A673 (cell line): Measurements from ENCODE around the gene AGMO.

Source experiments
- CTCF ChIP-seq: fragments of 300-800, 200-600 bp; sonication (generic); conservative IDR thresholded peaks from 2 replicates; pipeline ENCODE4 v1.5.1; 2017; ENCODE audit warnings: low read depth, mild to moderate bottlenecking, antibody characterized with exemption, low read length, moderate library complexity, mixed read lengths
- EZH2 ChIP-seq: fragments of 200-600 bp; sonication (generic); IDR thresholded peaks from 2 replicates; pipeline ENCODE4 v1.6.1; 2017; ENCODE audit warnings: borderline replicate concordance, low read depth, mild to moderate bottlenecking, mixed read lengths, antibody characterized with exemption, low read length; ENCODE audit not compliant: poor library complexity, severe bottlenecking

GRCh38 chr7:15214976-15215375 is 346.8 kb downstream of the AGMO start:
- TF ChIP-seq CTCF (no peak), EZH2 (no peak)
